ENCODE measurements around the gene ABI2.

The ABI2 gene

GRCh38 chr2:203347375-203347774 is 19.2 kb downstream of the ABI2 start:
- TF ChIP-seq CTCF (IDR thresholded peaks at IDR 0.05): no peak
- H3K79me2 ChIP-seq: peaks cover 51% of the 10 kb centered on the region
- no peaks in the 10 kb centered on the region for H3K36me3 ChIP-seq (ENCODE audit: control insufficient read depth, insufficient read depth, low read length)
- no peak overlapping the region for H3K9ac ChIP-seq
- H2AFZ ChIP-seq: no peak overlapping the region
- H3K9me3 ChIP-seq (ENCODE audit: control insufficient read depth, low read length): no peaks in the 10 kb centered on the region
- no peak overlapping the region for H3K4me2 ChIP-seq (ENCODE audit: low read length)
- no peak overlapping the region for H3K27ac ChIP-seq
- no peaks in the 10 kb centered on the region for H3K27me3 ChIP-seq (ENCODE audit: control insufficient read depth, insufficient read depth, low read length)
- no peaks in the 10 kb centered on the region for H3K4me1 ChIP-seq
- H3K4me3 ChIP-seq (ENCODE audit: low read depth, low read length): no peak overlapping the region

GRCh38 chr2:203352604-203353255 is 24.5 kb downstream of the ABI2 start:
- Histone ChIP-seq H3K9me3 (ENCODE audit: control insufficient read depth, low read length) (no peaks in the 10 kb centered on the region), H3K4me2 (ENCODE audit: low read length) (no peak overlapping the region), H3K4me1 (no peaks in the 10 kb centered on the region), H3K36me3 (ENCODE audit: control insufficient read depth, insufficient read depth, low read length) (no peaks in the 10 kb centered on the region), H3K4me3 (ENCODE audit: low read depth, low read length) (no peak overlapping the region), H3K79me2 (peaks cover 40% of the 10 kb centered on the region), H2AFZ (no peak overlapping the region), H3K9ac (no peak overlapping the region), H3K27me3 (ENCODE audit: control insufficient read depth, insufficient read depth, low read length) (no peaks in the 10 kb centered on the region), H3K27ac (no peak overlapping the region)
- TF ChIP-seq CTCF (IDR thresholded peaks at IDR 0.05): no peak

GRCh38 chr2:203354966-203355365 is 26.8 kb downstream of the ABI2 start:
- peaks cover 44% of the 10 kb centered on the region for H3K79me2 ChIP-seq
- no peak overlapping the region for H3K4me3 ChIP-seq (ENCODE audit: low read depth, low read length)
- H3K9ac ChIP-seq: no peak overlapping the region
- no peak for TF ChIP-seq CTCF (IDR thresholded peaks at IDR 0.05)
- no peaks in the 10 kb centered on the region for H3K36me3 ChIP-seq (ENCODE audit: control insufficient read depth, insufficient read depth, low read length)
- H3K27me3 ChIP-seq (ENCODE audit: control insufficient read depth, insufficient read depth, low read length): no peaks in the 10 kb centered on the region
- H3K4me2 ChIP-seq (ENCODE audit: low read length): no peak overlapping the region
- no peaks in the 10 kb centered on the region for H3K9me3 ChIP-seq (ENCODE audit: control insufficient read depth, low read length)
- no peak overlapping the region for H3K27ac ChIP-seq
- H2AFZ ChIP-seq: no peak overlapping the region
- no peaks in the 10 kb centered on the region for H3K4me1 ChIP-seq

GRCh38 chr2:203359450-203359849 is 31.3 kb downstream of the ABI2 start:
- H3K4me2 ChIP-seq (ENCODE audit: low read length): no peak overlapping the region
- no peaks in the 10 kb centered on the region for H3K27me3 ChIP-seq (ENCODE audit: control insufficient read depth, insufficient read depth, low read length)
- peaks cover 44% of the 10 kb centered on the region for H3K79me2 ChIP-seq
- no peak for TF ChIP-seq CTCF (IDR thresholded peaks at IDR 0.05)
- no peaks in the 10 kb centered on the region for H3K4me1 ChIP-seq
- no peak overlapping the region for H3K27ac ChIP-seq
- H3K4me3 ChIP-seq (ENCODE audit: low read depth, low read length): no peak overlapping the region
- no peak overlapping the region for H3K9ac ChIP-seq
- H3K9me3 ChIP-seq (ENCODE audit: control insufficient read depth, low read length): no peaks in the 10 kb centered on the region
- H2AFZ ChIP-seq: no peak overlapping the region
- no peaks in the 10 kb centered on the region for H3K36me3 ChIP-seq (ENCODE audit: control insufficient read depth, insufficient read depth, low read length)

GRCh38 chr2:203360833-203361430 is 32.7 kb downstream of the ABI2 start:
- no peaks in the 10 kb centered on the region for H3K27me3 ChIP-seq (ENCODE audit: control insufficient read depth, insufficient read depth, low read length)
- H3K4me1 ChIP-seq: no peaks in the 10 kb centered on the region
- TF ChIP-seq CTCF (IDR thresholded peaks at IDR 0.05): no peak
- H3K9me3 ChIP-seq (ENCODE audit: control insufficient read depth, low read length): no peaks in the 10 kb centered on the region
- no peak overlapping the region for H3K4me2 ChIP-seq (ENCODE audit: low read length)
- H3K27ac ChIP-seq: no peak overlapping the region
- H2AFZ ChIP-seq: no peak overlapping the region
- no peaks in the 10 kb centered on the region for H3K36me3 ChIP-seq (ENCODE audit: control insufficient read depth, insufficient read depth, low read length)
- H3K79me2 ChIP-seq: peaks cover 37% of the 10 kb centered on the region
- no peak overlapping the region for H3K4me3 ChIP-seq (ENCODE audit: low read depth, low read length)
- H3K9ac ChIP-seq: no peak overlapping the region
